CD8-positive, alpha-beta memory T cell (primary cell): Measurements from ENCODE around the gene C2CD4A. TPM values are rescaled to one million over a fixed set of nuclear protein-coding genes. Genes with fewer than 3 reads are reported as not detected.

Experiments used
- CTCF ChIA-PET: fragments of 350-600 bp; sonication (Branson Sonifier 250); formaldehyde crosslinking; loops from one replicate; lab custom pipeline; 2021; ENCODE audit warnings: antibody characterized with exemption; lab: Charles Lee
- POLR2A ChIA-PET: fragments of 350-600 bp; sonication (Branson Sonifier 250); formaldehyde crosslinking; loops from one replicate; lab custom pipeline; 2021; ENCODE audit warnings: antibody characterized with exemption; lab: Charles Lee
- DNase-seq, 5 donors: peaks; one replicate each; pipeline versions ENCODE4 v3.0.0 to v3.0.0-alpha.2; 2020 to 2022; ENCODE audit warnings: mixed read lengths in 1 of 5
- H3K27ac ChIP-seq: one replicate; pipeline ENCODE4 v1.7.0; 2013; ENCODE audit warnings: low read depth, mild to moderate bottlenecking, low read length, moderate library complexity
- H3K27me3 ChIP-seq: 2 replicates; pipeline ENCODE4 v1.7.0; 2013; ENCODE audit warnings: low read length, mild to moderate bottlenecking; ENCODE audit not compliant: insufficient read depth, poor library complexity, severe bottlenecking
- H3K36me3 ChIP-seq: 2 replicates; pipeline ENCODE4 v1.7.0; 2013; ENCODE audit warnings: mild to moderate bottlenecking, low read length, moderate library complexity; ENCODE audit not compliant: insufficient read depth
- H3K4me1 ChIP-seq: 2 replicates; pipeline ENCODE4 v1.7.0; 2013; ENCODE audit warnings: mild to moderate bottlenecking, low read length, moderate library complexity; ENCODE audit not compliant: insufficient read depth
- H3K4me3 ChIP-seq: 2 replicates; pipeline ENCODE4 v1.7.0; 2013; ENCODE audit warnings: mild to moderate bottlenecking, low read length
- H3K9me3 ChIP-seq: 2 replicates; pipeline ENCODE4 v1.7.0; 2013; ENCODE audit warnings: mild to moderate bottlenecking, low read length
- H3K27ac Mint-ChIP-seq, 8 donors: one replicate each; pipeline ENCODE4 v1.8.0; 2020 to 2021; ENCODE audit warnings: mixed read lengths in 8 of 8, mild to moderate bottlenecking in 6 of 8, inconsistent platforms in 3 of 8, moderate library complexity in 3 of 8
- H3K27me3 Mint-ChIP-seq, 2 donors: one replicate each; pipeline ENCODE4 v1.8.0; 2020 to 2021; ENCODE audit warnings: mixed read lengths in 2 of 2, mild to moderate bottlenecking in 1 of 2, moderate library complexity in 1 of 2
- H3K36me3 Mint-ChIP-seq, 3 donors: one replicate each; pipeline ENCODE4 v1.8.0; 2020 to 2021; ENCODE audit warnings: mixed read lengths in 3 of 3, inconsistent platforms in 1 of 3, mild to moderate bottlenecking in 1 of 3
- H3K4me1 Mint-ChIP-seq, 3 donors: one replicate each; pipeline ENCODE4 v1.8.0; 2020 to 2021; ENCODE audit warnings: mixed read lengths in 3 of 3, inconsistent platforms in 1 of 3, mild to moderate bottlenecking in 1 of 3
- H3K4me3 Mint-ChIP-seq, 7 donors: one replicate each; pipeline ENCODE4 v1.8.0; 2020 to 2021; ENCODE audit warnings: mixed read lengths in 7 of 7, mild to moderate bottlenecking in 6 of 7, moderate library complexity in 4 of 7, inconsistent platforms in 2 of 7
- H3K9me3 Mint-ChIP-seq, 5 donors: one replicate each; pipeline ENCODE4 v1.8.0; 2020 to 2022; ENCODE audit warnings: mixed read lengths in 5 of 5, mild to moderate bottlenecking in 3 of 5, moderate library complexity in 2 of 5, inconsistent platforms in 1 of 5
- polyA plus RNA-seq: library from polyadenylated mRNA; unstranded; fragments of 300-500 nt; fragmentation: Illumina TruSeq; gene quantifications from one replicate; pipeline ENCODE4 v1.2.3, GENCODE V29; 2021
- total RNA-seq, 2 experiments: library from RNA; stranded (reverse); gene quantifications; one replicate each; pipeline ENCODE4 v1.2.3, GENCODE V29; 2021

C2CD4A gene
- total and polyA plus RNA-seq, 3 experiments from 2014 or later = 0.09 to 0.13 TPM; not detected in 1

DNA sequence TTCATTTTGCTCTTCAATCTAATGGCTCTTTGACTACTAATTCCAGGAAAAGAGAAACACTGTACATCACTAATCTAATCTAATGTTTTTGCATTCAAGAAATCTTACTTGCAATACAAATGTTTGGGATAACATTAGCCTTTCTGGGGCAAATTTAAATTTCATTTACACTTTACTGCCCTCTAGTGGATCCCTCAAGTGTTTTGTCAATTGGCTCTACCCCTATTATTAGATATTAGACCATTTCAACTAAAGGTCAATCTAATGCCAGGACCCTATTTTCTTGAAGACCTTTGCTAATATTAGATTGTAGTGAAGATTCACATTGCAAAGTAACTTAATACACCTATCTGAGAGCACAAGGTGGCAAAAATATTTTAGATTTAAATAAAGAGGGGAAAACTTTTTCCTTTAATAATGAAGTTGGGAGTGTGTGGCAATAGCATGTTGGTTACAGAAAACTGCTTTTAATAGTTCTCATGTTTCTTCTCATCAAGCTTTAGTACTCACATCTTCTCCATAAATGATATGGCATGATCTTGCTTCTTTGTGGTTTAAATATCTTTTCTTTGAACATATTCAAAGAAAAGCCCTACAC lies 5.0 kb downstream of the C2CD4A start:
- Mint-ChIP-seq H3K4me3 (peak overlapping the region in 1 of 7 donors; percentile 28), H3K27ac (no peak overlapping the region), H3K36me3 (peaks cover 0 to 4% (median 0%) of the 10 kb centered on the region in 3 donors), H3K27me3 (peaks cover 3 to 33% of the 10 kb centered on the region in 2 donors), H3K9me3 (no peaks in the 10 kb centered on the region), H3K4me1 (peaks cover 10 to 15% (median 12%) of the 10 kb centered on the region in 3 donors)
- POLR2A ChIA-PET = no interaction called here
- H3K27me3 ChIP-seq = peaks cover 4% of the 10 kb centered on the region
- peaks cover 7% of the 10 kb centered on the region for H3K4me1 ChIP-seq
- H3K4me3 ChIP-seq = no peak overlapping the region
- peak in 2 of 5 donors; percentile 29 to 30 for DNase-seq
- no peaks in the 10 kb centered on the region for H3K9me3 ChIP-seq
- no peaks in the 10 kb centered on the region for H3K36me3 ChIP-seq
- CTCF ChIA-PET = interaction anchor here (1.0 to 5.8 kb wide), 6 partner anchors 10 to 240 kb away, joined by 3 to 45 read pairs (median 3); partner anchors contain the start of gene VPS13C
- H3K27ac ChIP-seq = no peak overlapping the region

DNA sequence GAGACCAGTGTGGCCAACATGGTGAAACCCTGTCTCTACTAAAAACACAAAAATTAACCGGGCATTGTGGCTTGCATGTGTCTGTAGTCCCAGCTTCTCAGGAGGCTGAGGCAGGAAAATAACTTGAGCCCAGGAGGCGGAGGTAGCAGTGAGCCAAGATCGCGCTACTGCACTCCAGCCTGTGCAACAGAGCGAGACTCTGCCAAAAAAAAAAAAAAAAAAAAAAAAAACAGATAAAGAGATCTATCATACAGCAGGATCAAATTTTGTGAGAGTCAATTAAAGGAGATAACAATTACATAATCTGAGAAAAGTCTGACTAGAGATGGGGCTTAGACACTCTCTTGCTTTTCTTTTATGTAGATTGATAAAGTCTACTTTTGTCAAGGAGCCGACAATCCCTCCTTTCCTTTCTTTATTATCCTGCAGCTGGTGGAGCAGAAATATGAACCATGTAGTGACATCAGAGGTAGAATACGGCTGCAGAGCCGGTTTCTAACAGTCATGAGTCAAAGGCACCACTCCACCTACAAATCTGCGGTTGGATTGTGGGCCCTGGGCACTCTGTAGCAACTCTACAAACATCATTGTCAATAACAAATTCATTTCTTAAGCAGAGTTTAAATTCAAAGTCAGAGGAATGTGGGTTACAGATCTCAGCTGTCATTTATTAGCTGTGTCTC lies 9.0 kb downstream of the C2CD4A start:
- no peaks in the 10 kb centered on the region for H3K27me3 ChIP-seq
- no peak for DNase-seq
- CTCF ChIA-PET = interaction anchor here (5.8 kb wide), 1 partner anchor 14 kb away, joined by 45 read pairs; the partner anchor contains the start of gene VPS13C
- no peak overlapping the region for H3K4me3 ChIP-seq
- Mint-ChIP-seq H3K27me3 (peaks cover 3 to 39% of the 10 kb centered on the region in 2 donors), H3K4me1 (no peaks in the 10 kb centered on the region), H3K4me3 (no peak overlapping the region), H3K9me3 (no peaks in the 10 kb centered on the region), H3K36me3 (no peaks in the 10 kb centered on the region), H3K27ac (no peak overlapping the region)
- POLR2A ChIA-PET = no interaction called here
- H3K4me1 ChIP-seq = no peaks in the 10 kb centered on the region
- H3K36me3 ChIP-seq = no peaks in the 10 kb centered on the region
- H3K27ac ChIP-seq = no peak overlapping the region
- H3K9me3 ChIP-seq = no peaks in the 10 kb centered on the region

DNA sequence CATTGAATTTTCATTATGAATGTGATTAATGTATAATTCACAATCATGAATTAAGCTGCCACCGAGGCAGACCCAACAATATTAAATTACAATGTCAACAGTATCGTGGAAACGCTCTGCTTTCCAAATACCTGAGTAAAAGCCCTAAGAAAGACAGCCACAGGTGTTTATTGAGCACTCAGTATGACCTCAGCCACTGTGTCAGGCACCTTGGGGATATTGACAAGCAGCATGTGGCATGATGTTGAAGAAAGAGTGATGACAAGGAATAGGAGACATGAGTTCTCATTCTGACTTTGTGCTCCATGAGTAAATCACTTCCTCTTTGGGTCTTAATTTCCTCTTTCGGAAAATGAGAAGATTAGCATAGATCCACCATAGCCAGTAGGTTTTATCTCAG lies 12.8 kb downstream of the C2CD4A start:
- Histone ChIP-seq H3K36me3 (no peaks in the 10 kb centered on the region), H3K9me3 (no peaks in the 10 kb centered on the region), H3K27ac (no peak overlapping the region), H3K4me1 (no peaks in the 10 kb centered on the region), H3K4me3 (no peak overlapping the region), H3K27me3 (no peaks in the 10 kb centered on the region)
- no peak overlapping the region for H3K4me3 Mint-ChIP-seq
- DNase-seq = no peak
- no peaks in the 10 kb centered on the region for H3K4me1 Mint-ChIP-seq
- no peak overlapping the region for H3K27ac Mint-ChIP-seq
- H3K9me3 Mint-ChIP-seq = peaks cover 0 to 7% (median 6%) of the 10 kb centered on the region in 5 donors
- H3K27me3 Mint-ChIP-seq = peaks cover 9 to 25% of the 10 kb centered on the region in 2 donors
- ChIA-PET CTCF (no interaction called here), POLR2A (no interaction called here)
- H3K36me3 Mint-ChIP-seq = peaks cover 0 to 5% (median 0%) of the 10 kb centered on the region in 3 donors

DNA sequence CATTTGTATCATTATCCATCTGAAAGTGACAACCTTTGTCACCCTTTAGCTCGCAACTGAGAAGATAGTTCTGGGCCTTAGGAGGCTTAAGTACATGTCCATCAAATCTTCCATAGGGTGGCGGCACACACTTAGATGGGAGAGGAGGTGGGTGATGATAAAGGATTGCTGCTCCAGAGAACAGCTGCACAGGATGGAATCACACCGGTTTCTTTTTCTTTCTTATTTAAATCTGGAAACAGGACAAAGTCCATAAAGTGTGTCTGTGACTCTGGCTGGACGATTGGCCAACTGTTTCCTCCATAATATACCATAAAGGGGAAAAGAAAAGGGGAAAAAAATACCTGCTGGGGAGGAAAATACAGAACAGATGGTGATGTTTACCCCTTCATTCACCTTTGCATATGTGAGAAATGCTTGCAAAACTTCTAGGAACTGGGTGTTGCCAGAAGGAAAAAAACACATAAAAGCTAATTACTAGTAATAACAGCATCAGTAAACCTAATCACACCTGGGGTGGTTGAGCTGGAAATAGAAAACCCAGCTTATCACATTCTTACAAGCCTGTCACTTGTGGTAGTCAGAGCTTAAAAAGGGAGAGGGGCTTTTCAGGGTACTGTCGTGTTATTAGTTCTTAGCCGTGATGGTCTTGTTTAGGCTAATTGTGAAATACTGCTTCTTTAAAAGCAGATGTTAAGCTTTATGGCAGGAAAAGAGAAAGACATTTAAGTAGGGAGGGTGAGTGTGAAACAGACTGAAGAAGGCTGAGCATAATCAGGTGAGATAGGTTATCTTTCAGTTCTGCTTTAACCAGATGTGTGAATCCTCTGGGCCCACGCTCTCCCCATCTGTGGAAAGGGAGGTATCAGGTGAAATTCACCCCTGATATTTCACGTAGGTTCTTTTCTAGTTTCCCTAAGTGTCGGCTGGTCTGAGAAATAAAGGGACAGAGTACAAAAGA lies 16.7 kb downstream of the C2CD4A start:
- H3K9me3 ChIP-seq = no peaks in the 10 kb centered on the region
- H3K4me1 ChIP-seq = no peaks in the 10 kb centered on the region
- H3K4me3 Mint-ChIP-seq = no peak overlapping the region
- H3K4me3 ChIP-seq = no peak overlapping the region
- peaks cover 0 to 5% (median 0%) of the 10 kb centered on the region in 3 donors for H3K36me3 Mint-ChIP-seq
- peaks cover 6 to 14% of the 10 kb centered on the region in 2 donors for H3K27me3 Mint-ChIP-seq
- H3K9me3 Mint-ChIP-seq = peaks cover 0 to 7% (median 6%) of the 10 kb centered on the region in 5 donors
- POLR2A ChIA-PET = no interaction called here
- H3K27ac ChIP-seq = no peak overlapping the region
- H3K36me3 ChIP-seq = no peaks in the 10 kb centered on the region
- H3K27me3 ChIP-seq = no peaks in the 10 kb centered on the region
- DNase-seq = no peak
- H3K4me1 Mint-ChIP-seq = no peaks in the 10 kb centered on the region
- CTCF ChIA-PET = no interaction called here
- no peak overlapping the region for H3K27ac Mint-ChIP-seq

DNA sequence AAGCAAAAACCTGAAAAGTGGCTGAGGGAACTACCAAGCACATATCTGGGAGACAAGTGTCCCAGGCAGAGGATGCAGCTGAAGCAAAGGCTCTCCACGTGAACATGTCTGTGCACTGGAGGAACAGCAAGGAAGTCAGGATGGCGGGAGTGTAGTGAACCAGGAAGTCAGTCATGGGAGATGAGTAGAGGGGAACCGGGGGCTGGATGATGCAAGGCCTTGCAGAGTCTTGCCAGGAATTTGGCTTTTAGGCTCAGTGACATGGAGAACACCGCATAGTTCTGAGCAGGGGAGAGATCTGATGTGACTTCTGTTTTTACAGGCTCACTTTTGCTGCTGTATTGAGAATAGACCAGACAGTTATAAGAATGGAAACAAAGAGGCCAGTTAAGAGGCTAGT lies 19.0 kb downstream of the C2CD4A start:
- H3K9me3 Mint-ChIP-seq = peaks cover 0 to 7% (median 6%) of the 10 kb centered on the region in 5 donors
- H3K27ac Mint-ChIP-seq = no peak overlapping the region

DNA sequence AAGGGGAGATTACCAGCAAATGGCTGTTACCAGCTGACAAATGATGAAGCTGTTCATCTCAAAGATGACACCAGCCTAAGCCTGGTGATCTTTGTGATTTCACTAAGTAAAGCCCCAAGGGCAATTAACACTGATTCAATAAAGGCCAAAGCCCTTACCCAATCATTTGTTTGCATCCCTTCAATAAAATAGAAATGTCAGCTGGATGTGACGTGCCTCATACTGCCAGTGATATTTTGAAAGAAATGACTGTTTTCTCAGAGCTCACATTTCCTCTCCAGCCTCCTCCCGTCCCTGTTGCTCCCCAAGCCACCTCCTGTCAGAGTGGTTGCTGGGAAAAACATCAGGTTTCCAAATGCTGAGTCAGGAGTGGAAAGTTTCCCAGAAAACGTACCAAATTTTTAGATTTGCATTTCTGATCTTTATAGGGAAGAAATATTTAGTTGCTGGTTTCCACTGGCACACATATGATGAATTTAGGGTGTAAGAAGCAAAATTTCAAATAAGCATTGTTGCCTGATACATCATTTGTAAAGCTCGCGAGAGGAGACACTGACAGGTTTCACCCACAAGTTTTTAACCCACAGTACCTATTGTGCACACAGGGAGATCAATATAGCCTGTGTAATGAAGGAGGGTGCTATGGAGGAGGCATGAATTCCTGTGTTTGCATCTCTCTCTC lies 21.0 kb downstream of the C2CD4A start:
- no peak overlapping the region for H3K4me3 ChIP-seq
- Mint-ChIP-seq H3K4me1 (no peaks in the 10 kb centered on the region), H3K9me3 (peaks cover 0 to 7% (median 6%) of the 10 kb centered on the region in 5 donors), H3K36me3 (peaks cover 0 to 5% (median 0%) of the 10 kb centered on the region in 3 donors), H3K27me3 (peaks cover 3 to 5% of the 10 kb centered on the region in 2 donors), H3K4me3 (no peak overlapping the region), H3K27ac (no peak overlapping the region)
- no peaks in the 10 kb centered on the region for H3K9me3 ChIP-seq
- H3K36me3 ChIP-seq = no peaks in the 10 kb centered on the region
- ChIA-PET CTCF (interaction anchor here (1.0 kb wide), 1 partner anchor 15 kb away, joined by 3 read pairs; no protein-coding TSS in a partner anchor), POLR2A (no interaction called here)
- DNase-seq = no peak
- no peak overlapping the region for H3K27ac ChIP-seq
- no peaks in the 10 kb centered on the region for H3K27me3 ChIP-seq
- H3K4me1 ChIP-seq = no peaks in the 10 kb centered on the region

More for the DNA sequence above, 19.0 kb downstream of the C2CD4A start:
- Mint-ChIP-seq H3K36me3 (peaks cover 0 to 5% (median 0%) of the 10 kb centered on the region in 3 donors), H3K4me1 (no peaks in the 10 kb centered on the region), H3K27me3 (peaks cover 3 to 8% of the 10 kb centered on the region in 2 donors), H3K4me3 (no peak overlapping the region)
- no peak overlapping the region for H3K4me3 ChIP-seq
- ChIA-PET POLR2A (no interaction called here), CTCF (no interaction called here)
- no peaks in the 10 kb centered on the region for H3K9me3 ChIP-seq
- H3K36me3 ChIP-seq = no peaks in the 10 kb centered on the region
- H3K27me3 ChIP-seq = no peaks in the 10 kb centered on the region
- no peak overlapping the region for H3K27ac ChIP-seq
- no peaks in the 10 kb centered on the region for H3K4me1 ChIP-seq
- DNase-seq = no peak

DNA sequence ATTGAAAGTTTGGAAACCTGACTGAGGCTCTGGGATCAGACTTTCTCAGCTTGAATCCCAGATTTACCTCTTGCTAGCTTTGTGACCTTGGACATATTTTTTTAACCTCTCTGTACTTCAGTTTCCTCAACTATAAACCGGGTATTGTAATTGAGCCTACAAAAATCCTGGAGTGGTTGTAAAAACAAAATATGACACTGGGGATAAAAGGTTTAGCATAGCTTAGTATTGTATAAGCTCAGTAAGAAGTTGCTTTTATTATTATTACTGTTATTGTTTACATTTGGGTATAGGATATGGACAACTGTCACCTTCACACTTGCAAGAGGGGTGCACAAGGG lies 21.5 kb downstream of the C2CD4A start:
- Mint-ChIP-seq H3K4me1 (no peaks in the 10 kb centered on the region), H3K27ac (no peak overlapping the region), H3K36me3 (peaks cover 0 to 5% (median 0%) of the 10 kb centered on the region in 3 donors), H3K27me3 (peaks cover 3 to 5% of the 10 kb centered on the region in 2 donors), H3K9me3 (peaks cover 0 to 7% (median 6%) of the 10 kb centered on the region in 5 donors), H3K4me3 (no peak overlapping the region)
- no peak overlapping the region for H3K27ac ChIP-seq
- POLR2A ChIA-PET = no interaction called here
- H3K4me1 ChIP-seq = no peaks in the 10 kb centered on the region
- no peaks in the 10 kb centered on the region for H3K9me3 ChIP-seq
- CTCF ChIA-PET = no interaction called here
- no peak for DNase-seq
- H3K36me3 ChIP-seq = no peaks in the 10 kb centered on the region
- no peak overlapping the region for H3K4me3 ChIP-seq
- no peaks in the 10 kb centered on the region for H3K27me3 ChIP-seq
